ENCODE results near the gene GRAP2. TPM values are rescaled to one million over a fixed set of nuclear protein-coding genes. Genes with fewer than 3 reads are reported as not detected.
A peak's percentile ranks its signal among the peaks of the same experiment; 100 is the strongest.
"Not testable (repeated sequence)": the region's sequence is repeated elsewhere in the genome, so short reads cannot be mapped to it uniquely, and the experiment has no call there.

GRAP2 gene
- total RNA-seq, 1 donor from 2014 or later = 10.1 TPM

GRCh38 chr22:39895682-39896081 lies 5.2 kb upstream of the GRAP2 start:
- TF ChIP-seq, protein P1, sequence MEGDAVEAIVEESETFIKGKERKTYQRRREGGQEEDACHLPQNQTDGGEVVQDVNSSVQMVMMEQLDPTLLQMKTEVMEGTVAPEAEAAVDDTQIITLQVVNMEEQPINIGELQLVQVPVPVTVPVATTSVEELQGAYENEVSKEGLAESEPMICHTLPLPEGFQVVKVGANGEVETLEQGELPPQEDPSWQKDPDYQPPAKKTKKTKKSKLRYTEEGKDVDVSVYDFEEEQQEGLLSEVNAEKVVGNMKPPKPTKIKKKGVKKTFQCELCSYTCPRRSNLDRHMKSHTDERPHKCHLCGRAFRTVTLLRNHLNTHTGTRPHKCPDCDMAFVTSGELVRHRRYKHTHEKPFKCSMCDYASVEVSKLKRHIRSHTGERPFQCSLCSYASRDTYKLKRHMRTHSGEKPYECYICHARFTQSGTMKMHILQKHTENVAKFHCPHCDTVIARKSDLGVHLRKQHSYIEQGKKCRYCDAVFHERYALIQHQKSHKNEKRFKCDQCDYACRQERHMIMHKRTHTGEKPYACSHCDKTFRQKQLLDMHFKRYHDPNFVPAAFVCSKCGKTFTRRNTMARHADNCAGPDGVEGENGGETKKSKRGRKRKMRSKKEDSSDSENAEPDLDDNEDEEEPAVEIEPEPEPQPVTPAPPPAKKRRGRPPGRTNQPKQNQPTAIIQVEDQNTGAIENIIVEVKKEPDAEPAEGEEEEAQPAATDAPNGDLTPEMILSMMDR (IDR thresholded peaks at IDR 0.05) = no peak
- Histone ChIP-seq H3K4me3 (no peak overlapping the region), H3K36me3 (no peaks in the 10 kb centered on the region), H3K9me3 (no peaks in the 10 kb centered on the region), H3K27me3 (peaks cover 13% of the 10 kb centered on the region), H3K27ac (no peak overlapping the region), H3K4me1 (peaks cover 7% of the 10 kb centered on the region)
- DNase-seq = no peak
- ATAC-seq = no peak
- intact Hi-C loops (cut with DNase I) = no loop called here

DNA sequence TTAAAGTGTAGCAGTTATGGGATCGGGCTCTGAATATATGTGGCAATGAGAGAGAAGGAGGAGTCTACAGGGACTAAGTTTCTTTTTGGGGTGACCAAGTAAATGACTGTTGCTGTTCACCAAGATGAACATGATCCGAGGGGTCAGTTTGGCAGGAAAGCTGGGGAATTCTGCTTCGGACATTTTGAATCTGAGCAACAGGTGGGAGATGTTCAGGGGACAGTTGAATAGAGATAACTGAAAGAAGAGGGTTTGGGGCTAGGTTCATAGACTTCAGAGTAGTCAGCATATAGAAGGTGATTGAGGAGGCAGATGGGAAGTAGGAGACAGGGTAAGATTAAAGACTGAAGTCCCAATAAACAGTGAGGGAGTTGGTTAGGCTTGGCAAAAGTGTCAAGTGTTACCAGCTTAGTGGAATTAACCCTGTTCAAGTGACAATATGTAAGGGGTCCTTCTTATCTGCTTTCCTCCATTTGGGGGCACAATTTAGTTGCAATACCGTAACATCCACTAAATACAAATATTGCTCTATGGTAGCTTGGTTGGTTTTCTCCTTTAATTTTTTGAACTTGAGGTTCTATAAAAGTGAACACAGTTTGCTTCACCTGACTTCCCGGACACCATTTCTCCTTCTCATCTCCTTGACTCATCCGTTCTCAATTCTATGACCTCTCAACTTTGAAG lies 4.4 kb upstream of the GRAP2 start:
- intact Hi-C loops (cut with DNase I) = no loop called here
- DNase-seq = no peak
- Histone ChIP-seq H3K36me3 (no peaks in the 10 kb centered on the region), H3K4me3 (no peak overlapping the region), H3K27ac (no peak overlapping the region), H3K4me1 (peaks cover 7% of the 10 kb centered on the region), H3K9me3 (no peaks in the 10 kb centered on the region), H3K27me3 (peaks cover 13% of the 10 kb centered on the region)
- TF ChIP-seq, protein P1 (IDR thresholded peaks at IDR 0.05) = no peak
- ATAC-seq = no peak

GRCh38 chr22:39897841-39898240 lies 3.0 kb upstream of the GRAP2 start:
- Histone ChIP-seq H3K9me3 (no peaks in the 10 kb centered on the region), H3K36me3 (no peaks in the 10 kb centered on the region), H3K27me3 (peaks cover 23% of the 10 kb centered on the region), H3K4me3 (no peak overlapping the region), H3K4me1 (peaks cover 7% of the 10 kb centered on the region), H3K27ac (no peak overlapping the region)
- ATAC-seq (no peak), DNase-seq (no peak)
- intact Hi-C loops (cut with DNase I) = no loop called here
- TF ChIP-seq, protein P1 (IDR thresholded peaks at IDR 0.05) = no peak

GRCh38 chr22:39898997-39899396 lies 1.9 kb upstream of the GRAP2 start:
- H3K27me3 ChIP-seq = peaks cover 31% of the 10 kb centered on the region
- no peak overlapping the region for H3K4me3 ChIP-seq
- DNase-seq (no peak), ATAC-seq (peak; percentile 89)
- no peaks in the 10 kb centered on the region for H3K36me3 ChIP-seq
- peaks cover 7% of the 10 kb centered on the region for H3K4me1 ChIP-seq
- TF ChIP-seq, protein P1 (IDR thresholded peaks at IDR 0.05) = no peak
- H3K9me3 ChIP-seq = no peaks in the 10 kb centered on the region
- no peak overlapping the region for H3K27ac ChIP-seq
- intact Hi-C loops (cut with DNase I) = no loop called here

DNA sequence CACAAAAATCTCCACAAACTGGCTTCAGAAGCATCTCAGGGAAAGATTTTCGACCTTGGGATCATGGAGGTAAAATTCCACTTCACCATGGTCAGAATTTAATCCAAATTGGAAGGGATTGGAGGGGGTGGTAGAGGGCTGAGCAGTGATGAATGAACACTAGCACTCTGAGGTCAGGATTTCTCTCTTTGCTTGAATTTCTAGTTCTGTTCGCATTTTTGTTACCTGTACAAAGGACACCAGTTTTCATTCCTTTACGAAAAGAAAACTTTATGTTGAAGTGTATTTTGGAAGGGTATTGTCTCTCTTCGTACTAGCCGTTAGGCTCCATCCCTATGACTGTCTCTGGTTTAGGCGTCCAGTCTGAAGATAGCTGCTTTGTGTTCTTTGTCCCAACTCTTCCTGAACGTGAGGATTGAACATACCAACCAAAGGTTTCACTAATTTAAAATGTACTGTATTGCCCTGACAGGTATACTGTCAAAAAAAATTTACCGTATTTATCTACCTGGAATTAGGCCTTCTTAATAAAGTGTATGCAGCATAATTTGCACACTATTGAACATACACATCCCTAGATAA lies 772 bp downstream of the GRAP2 start:
- ATAC-seq = no peak
- TF ChIP-seq, protein P1 (IDR thresholded peaks at IDR 0.05) = no peak
- intact Hi-C loops (cut with DNase I) = no loop called here

DNA sequence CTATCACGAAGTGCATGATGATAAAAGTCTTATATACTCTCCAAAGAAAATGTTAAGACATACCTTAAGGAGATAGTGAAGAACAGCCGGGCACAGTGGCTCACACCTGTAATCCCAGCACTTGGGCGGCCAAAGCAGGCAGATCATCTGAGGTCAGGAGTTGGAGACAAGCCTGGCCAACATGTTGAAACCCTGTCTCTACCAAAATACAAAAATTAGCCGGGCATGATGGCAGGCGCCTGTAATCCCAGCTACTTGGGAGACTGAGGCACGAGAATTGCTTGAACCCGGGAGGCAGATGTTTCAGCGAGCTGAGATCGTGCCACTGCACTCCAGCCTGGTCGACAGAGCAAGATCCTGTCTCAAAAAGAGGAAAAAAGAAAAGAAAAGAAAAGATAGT lies 3.1 kb downstream of the GRAP2 start:
- DNase-seq; ATAC-seq; H3K4me1 ChIP-seq; intact Hi-C loops (cut with DNase I); H3K9me3 ChIP-seq; H3K36me3 ChIP-seq: not testable (repeated sequence)
- H3K27me3 ChIP-seq = peaks cover 39% of the 10 kb centered on the region
- H3K4me3 ChIP-seq = peak overlapping the region; percentile 31
- H3K27ac ChIP-seq = peak overlapping the region; percentile 26

More for the DNA sequence above, 772 bp downstream of the GRAP2 start:
- Histone ChIP-seq H3K27ac (peak overlapping the region; percentile 20), H3K27me3 (peaks cover 31% of the 10 kb centered on the region), H3K9me3 (no peaks in the 10 kb centered on the region), H3K4me1 (peaks cover 7% of the 10 kb centered on the region), H3K4me3 (peak overlapping the region; percentile 31), H3K36me3 (no peaks in the 10 kb centered on the region)
- no peak for DNase-seq

Data from upper lobe of right lung (tissue), 1 donor.